ENCODE data around the gene PDCD10.
A peak's percentile ranks its signal among the peaks of the same experiment; 100 is the strongest.

The PDCD10 gene

DNA sequence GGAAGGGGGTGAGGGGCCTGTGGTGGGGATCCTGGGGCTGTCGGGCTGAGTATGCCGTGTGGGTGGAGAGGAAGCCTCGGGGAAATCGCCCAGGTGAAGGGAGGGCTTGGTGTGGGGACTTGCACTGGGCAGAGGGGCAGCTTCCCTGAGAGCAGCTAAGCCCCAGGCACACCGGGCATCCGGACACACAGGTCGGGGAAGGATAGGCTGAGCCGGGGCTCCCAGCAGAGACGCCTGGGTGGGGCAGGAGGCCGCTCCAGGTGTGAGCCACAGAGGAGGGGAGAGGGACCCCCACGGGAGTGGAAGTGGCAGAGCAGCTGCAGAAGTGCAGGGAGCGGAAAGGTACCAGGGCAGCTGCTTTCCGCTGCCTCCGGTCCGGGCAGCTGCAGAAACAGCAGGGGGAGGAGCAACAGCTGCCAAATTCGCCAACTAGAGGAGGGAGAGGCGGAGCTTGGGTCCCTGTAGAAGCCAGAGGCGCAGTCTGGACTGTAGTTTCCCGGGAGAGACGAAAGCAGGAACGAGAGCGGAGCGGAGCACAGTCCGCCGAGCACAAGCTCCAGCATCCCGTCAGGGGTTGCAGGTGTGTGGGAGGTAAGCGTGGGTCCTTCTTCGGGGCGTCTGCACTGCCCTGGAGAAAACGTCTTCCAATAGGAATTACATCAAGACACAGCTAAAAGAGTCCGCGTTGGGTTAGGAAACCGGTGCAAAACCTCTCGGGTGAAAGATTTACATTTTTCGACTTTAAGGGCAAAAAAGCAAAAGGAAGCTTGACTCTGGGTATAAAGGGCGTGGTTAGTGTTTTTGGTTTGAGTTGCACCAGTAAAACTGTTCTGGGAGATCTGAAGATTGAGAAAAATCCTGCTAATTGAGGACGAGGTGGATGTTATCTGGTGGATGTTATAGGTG, 794 bp upstream of the PDCD10 start, which contains the start of gene SERPINI1:
Gene SERPINI1 (plus strand): TSS at position 489 of the 906 bp plus-strand sequence. CDS start 53,408 bp downstream, outside the sequence.
- peak; percentile 44 for DNase-seq (ENCODE audit: low read depth, low spot score)

DNA sequence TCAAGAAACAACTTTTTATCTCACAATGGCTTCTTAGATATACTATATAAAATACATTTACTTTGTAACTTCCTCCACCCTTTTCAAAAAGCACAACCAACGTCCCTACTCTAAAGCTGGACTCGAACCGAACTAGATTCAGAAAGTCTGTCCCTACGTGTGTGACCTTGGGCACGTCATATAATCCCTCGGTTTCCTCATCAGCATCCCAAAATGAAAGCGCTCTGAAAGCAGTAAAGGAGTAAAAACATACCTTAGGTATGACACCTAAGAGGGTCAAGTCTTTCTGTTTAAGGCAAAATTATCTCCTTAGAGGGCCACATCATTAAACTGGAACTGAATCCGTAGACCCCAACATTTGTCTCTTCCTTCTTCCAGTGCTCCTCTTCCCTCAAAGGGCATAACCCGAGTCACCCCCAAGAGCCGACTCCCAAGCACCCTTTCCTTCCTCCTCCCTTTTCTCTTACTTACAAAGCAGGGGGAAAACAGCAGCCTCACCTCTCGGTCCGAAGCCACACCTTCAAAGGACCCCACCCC, 663 bp downstream of the PDCD10 start:
- no peak for DNase-seq (ENCODE audit: low read depth, low spot score)

DNA sequence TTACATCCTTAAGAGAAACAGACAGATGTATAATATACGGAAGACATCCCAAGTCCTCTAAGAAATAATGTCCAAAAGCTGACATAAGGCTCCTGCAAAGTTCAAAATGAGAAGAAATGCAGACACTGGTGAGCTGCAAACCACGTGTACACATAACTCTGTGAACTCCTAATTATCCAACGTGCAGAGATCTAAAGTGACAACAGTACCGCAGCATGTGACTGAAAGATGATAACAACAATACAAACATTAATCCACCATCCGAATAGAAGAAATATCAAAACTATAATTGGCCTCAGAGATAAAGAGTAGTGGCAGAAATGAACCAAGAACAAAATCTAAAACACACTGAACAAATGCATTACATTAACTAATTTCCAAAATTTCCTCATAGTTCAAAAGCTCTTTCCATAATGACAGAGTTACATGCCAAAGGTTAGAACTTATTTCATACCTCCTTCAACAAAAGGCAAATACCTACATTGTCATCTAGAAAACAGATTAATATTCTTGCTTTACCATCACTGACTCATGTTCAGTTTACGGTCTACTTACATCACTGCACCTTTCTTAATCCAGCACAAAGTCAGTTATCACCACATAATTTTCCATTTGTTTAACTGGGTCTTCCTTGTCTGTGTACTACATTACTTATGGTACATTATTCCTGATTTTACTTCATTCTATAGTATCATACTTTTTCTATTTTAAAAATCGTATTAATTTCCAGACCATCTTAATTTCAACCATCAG, 2.2 kb downstream of the PDCD10 start:
- no peak for DNase-seq (ENCODE audit: low read depth, low spot score)

DNA sequence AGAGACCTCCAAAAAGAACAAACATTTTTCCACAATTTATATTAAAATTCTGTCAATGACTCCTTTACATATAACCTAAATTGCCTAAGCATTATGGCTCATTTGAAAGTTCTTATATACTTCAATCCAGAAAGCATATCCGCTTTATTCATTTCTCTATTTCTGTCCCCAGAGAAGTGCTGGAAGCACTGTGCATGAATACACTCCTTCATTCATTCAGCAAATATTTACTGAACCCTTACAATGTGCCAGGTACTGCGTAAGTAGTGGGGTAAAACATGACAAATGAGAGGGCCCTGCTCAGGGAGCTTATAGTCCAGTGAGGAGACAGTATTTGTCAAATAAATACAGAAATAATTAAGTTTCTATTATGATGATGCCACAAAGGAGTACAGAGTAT, 3.3 kb downstream of the PDCD10 start:
- no peak for DNase-seq (ENCODE audit: low read depth, low spot score)

DNA sequence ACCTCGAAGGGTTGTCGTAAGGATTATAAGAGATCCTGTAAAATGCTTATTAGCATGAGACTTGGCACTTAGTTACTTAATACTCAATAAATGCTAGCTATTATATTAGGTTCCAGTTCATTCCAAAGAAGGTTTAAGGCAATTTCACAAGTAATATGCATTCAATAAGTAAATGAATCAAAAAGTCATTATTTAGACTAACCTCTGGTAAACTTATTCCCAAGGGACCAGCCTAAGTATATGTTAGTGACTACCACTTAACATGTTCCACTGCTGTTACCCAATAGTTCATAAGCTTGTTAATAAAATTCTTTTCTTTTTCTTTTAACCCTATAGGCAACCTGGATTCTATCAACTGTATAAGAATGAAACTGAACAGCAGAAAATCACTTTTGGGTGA, 5.1 kb downstream of the PDCD10 start:
- no peak for DNase-seq (ENCODE audit: low read depth, low spot score)

DNA sequence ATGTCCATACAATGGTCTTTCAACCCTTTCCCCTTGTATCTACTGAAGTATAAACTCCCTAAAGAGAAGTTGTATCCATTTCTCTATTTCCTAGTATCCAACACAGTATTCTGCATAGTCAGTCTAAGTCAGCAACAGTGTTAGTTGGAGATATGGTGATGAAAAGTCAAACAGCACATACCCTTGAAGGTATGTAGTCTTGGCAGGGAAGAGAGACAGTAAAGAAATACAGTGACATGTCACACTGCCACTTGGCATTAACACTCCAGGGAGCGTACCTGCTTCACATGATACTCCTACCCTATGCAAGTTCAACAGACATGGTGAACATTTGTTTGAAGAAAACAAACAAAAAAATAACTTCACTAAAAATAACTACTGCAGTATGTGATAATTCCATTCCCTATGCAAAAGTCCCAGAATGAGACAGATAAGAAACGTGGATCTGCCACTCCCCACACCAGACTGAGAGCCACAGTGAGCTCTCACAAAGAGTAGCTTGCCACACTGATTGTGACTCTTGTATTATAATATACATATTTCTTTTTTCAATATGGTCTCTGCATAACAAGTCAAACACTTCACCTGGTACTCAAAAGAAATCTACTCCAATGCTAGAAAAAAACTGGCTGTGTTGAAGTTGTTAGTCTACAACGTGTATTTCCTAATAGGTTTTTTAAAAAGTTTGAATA, 5.9 kb downstream of the PDCD10 start:
- DNase-seq (ENCODE audit: low read depth, low spot score), result no peak

DNA sequence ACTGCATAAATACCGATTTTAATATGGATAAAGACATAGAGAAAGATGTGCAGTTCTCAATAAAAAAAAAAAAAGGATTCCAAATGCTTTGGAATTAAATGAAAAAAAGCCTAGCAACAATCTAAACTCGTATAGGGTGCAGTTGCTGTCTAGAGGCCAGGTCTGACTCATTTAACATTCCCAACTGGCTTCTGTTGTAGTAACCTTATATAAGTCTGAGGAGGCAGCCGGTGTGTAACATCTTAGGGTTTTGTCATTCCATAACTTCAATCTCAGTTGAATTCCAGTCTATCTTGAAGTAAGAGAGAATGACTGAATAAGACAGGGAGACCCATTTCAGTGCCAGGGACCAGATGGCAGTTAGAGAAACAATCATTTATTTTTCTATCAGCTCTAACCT, 6.5 kb downstream of the PDCD10 start:
- DNase-seq (ENCODE audit: low read depth, low spot score), result no peak

DNA sequence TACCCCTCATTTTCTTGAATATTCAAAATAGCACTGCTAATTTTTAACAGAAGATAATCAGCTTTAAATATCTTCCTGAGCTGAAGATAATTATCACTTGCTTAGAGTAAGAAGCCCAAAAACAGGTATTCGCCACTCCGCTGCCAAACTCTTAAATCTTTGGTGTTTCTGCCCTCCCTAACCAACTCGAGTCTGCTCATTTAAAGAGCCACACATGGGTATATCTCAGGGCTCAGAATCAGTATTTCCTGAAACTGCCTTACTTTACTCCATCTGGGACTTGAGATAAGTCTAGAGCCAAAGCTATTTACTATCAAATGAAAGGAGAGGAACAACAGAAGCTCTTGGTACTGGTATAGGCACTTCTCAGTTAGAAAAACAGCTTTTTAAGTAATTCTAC, 10.8 kb downstream of the PDCD10 start:
- DNase-seq (ENCODE audit: low read depth, low spot score), result no peak

DNA sequence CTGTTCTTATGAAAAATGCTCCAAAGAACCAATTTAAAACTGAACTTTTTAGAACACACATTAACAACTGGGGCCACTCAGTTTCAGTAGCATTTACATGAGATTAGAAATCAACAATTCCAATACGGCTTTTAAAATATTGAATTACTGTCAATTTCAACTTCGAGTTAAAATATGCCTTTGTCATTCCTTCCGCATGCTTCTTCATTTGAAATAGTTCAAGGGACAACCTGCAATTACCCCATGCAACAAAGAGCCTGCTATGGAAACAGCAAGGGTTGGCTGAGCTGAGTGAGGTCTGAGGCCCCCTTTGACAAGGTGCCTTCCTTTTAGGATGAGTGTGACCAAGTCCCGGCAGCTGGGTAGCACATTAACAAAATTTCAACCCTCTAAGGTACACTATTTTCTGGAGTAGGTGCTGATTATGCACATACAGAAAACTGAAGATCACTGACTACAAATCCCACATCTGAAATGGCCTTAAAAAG, 11.6 kb downstream of the PDCD10 start:
- no peak for DNase-seq (ENCODE audit: low read depth, low spot score)

DNA sequence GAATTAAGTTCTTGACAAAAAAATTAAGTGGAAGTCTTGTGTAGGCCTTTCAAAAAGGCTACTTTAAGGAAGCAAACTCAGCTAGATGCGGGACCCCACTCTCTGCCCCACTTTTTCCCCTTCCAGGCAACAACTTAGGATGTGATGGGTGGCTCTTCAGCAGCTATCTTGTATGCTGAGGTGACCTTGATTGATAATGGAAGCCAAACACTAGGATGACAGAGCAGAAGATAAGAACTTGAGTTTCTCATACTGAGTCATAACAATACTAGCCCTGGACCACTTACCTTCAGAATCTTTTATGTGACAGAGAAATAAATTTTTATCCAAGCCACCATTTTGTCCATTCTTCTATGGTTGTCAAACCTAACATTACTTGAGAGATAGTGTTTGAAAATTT, 16.1 kb downstream of the PDCD10 start:
- no peak for DNase-seq (ENCODE audit: low read depth, low spot score)

DNA sequence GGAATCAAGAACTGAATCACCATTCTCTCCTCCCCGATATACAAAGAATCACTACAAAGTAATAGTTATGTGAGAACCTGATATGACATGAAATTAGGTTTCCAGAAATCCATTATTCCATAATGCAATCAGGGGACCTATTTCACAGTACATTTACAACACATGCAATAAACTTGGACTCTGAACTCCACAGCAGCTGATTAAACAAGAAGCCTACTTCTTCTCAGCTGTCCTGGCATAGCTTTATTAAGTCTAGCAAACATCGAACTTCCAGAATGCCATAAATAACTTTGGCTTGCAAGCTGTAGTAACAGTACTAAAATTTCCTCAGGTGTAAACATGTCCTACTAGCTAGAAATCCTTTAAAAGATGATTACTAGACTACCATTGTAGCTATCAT, 17.8 kb downstream of the PDCD10 start:
- no peak for DNase-seq (ENCODE audit: low read depth, low spot score)

DNA sequence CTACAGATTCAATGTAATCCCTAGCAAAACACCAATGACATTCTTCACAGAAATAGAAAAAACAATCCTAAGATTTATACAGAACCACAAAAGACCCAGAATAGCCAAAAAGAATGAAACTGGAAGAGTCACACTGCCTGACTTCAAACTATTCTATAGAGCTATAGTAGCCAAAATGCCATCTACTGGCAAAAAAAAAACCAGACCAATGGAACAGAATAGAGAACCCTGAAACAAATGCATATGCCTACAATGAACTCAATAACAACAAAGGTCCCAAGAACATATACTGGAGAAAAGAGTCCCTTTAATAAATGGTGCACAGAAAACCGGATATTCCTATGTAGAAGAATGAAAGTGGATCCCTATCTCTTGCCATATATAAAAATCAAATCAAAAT, 19.8 kb downstream of the PDCD10 start:
- no peak for DNase-seq (ENCODE audit: low read depth, low spot score)

DNA sequence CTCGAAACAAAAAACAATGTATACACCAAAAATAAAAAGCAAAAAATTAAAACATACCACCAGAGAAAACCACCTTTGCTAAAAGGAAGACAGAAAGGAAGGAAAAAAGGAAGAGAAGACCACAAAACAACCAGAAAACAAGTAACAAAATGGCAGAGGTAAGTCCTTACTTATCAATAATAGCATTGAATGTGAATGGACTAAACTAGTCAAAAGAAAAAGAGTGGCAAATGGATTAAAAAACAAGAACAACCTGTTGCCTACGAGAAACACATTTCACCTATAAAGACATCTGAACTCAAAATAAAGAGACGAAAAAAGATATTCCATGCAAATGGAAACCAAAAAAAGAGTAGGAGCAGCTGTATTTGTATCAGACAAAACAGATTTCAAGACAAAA, 22.2 kb downstream of the PDCD10 start:
- DNase-seq (ENCODE audit: low read depth, low spot score), result no peak

DNA sequence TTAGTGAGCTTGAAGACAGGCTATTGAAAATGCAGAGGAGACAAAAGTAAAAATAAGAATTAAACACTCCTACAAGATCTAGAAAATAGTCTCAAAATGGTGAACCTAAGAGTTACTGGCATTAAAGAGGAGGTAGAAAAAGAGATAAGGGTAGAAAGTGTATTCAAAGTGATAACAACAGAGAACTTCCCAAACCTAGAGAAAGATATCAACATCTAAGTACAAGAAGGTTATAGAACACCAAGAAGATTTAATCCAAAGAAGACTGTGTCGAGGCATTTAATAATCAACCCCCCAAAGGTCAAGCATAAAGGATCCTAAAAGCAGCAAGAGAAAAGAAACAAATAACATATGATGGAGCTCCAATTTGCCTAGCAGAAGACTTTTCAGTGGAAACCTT, 23.3 kb downstream of the PDCD10 start:
- DNase-seq (ENCODE audit: low read depth, low spot score), result no peak

DNA sequence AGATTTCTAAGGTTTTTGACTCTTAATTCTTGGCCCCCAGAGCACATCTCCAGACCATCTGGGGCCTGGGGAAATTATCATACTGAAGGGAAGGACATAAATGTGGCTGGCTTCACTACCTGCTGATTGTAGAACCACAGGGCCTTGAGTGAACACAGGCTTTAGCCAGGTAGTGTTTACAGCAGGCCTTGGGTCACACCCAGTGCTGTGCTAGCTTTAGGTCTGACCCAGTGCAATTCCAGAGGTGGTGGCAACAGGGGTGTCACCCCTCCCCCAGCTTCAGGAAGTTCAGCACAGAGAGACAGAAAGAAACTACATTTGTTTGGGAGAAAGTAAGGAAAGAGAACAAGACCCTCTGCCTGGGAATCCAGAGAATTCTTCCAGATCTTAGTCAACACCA, 24.1 kb downstream of the PDCD10 start:
- DNase-seq (ENCODE audit: low read depth, low spot score), result no peak

DNA sequence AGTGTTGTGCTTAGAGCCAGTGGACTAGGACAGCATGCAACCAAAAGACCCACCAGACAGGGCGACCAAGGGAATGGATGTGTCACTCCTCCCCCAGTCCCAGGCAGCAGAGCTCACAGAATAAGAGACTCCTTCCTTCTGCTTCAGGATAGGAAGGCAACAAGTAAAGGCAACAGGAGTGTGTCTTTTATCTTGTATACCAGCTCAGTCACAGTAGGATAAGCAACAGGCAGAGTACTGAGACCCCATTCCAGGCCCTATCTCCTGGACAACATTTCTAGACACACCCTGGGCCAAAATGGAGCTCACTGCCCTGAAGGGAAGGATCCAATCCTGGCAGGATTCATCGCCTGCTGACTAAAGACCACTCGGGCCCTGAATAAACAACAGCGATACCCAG, 25.0 kb downstream of the PDCD10 start:
- no peak for DNase-seq (ENCODE audit: low read depth, low spot score)

DNA sequence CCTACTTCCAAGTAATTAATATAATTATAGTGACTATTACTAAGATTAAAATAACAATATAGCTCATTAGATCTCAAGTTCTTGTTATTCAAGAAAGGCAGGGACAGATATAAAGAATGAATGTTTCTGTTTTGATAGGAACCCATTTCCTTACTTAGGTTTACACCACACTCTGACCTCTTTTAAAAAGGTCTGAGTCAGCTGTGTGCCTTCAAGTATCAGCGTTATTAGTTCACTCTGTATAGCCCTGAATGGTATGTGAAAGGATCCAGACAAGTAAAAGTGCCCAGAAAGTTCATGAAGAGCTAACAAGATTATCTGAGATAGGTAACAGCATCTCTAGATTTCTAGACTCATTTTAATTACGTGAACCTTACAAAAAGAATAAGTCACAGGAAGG, 28.9 kb downstream of the PDCD10 start:
- DNase-seq (ENCODE audit: low read depth, low spot score), result no peak

DNA sequence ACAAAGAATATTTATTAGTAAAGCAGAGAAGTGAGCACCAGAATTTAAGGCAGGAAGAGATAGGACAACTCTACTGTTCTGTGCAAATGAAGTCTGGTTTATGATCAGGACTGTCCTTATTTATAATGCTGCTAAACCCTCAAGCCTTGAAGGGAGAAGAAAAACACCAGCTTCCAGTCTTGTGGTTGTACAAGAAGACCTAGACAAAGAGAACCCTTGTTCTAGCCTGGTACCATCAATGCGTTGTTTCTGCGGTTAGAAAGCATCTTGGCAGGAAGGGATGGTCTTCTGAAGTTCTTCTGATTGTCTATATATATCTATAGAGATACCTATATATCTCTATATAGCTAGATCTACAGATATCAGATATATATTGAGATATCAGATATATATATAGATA, 33.8 kb downstream of the PDCD10 start:
- no peak for DNase-seq (ENCODE audit: low read depth, low spot score)

DNA sequence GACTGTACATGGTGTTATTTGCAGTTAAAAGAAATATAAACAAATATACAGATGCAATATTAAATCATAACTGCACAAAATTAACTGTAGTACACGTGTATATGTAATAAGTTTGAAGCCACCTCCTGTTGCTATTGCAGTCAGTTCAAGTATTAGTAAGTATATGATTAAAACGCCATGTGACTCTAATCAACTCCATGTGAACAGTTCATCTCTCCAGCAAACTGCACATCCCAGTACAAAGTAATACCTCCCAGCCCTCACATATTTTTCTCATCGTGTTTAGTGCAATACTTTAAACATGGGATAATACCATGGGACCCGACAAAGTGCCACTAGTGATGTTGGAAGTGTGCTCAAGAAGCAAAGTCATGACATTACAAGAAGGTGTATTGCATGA, 34.6 kb downstream of the PDCD10 start:
- DNase-seq (ENCODE audit: low read depth, low spot score), result no peak

DNA sequence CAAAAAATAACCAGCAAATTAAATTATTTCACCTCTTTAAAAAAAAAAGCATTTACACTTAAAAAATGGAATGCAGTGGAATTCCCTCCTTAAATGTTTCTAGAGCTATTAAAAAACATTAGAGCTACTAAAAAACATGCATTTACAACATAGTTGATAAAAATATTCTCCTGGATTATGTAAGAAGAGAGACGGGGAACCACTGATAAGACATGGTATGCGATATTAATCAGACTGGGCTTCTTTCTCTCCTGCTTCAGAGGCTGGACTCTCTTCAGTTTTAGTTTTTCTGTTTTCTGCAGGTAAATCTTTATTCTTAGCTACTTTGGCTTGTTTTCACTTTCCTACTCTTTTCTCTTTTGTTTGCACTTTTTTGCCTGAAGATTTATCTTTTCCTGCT, 40.6 kb downstream of the PDCD10 start:
- no peak for DNase-seq (ENCODE audit: low read depth, low spot score)

DNA sequence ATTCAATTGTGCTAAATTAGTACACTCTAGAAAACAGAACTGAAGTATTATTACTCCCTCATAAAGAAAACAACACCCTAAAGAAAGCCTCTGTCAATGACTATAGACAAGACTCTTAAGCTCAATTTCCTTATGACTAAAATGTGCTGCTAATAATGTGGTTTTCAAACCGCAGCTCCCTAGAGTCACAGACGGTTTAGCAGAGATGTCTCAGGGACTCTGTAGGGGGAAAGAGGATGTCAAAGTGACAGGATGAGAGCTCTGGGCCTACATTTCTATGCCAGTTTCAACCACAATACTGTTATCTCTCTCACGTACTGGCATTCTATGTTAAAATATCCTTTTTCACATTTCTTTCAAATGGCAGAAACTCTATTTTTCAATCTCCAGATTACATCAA, 43.3 kb downstream of the PDCD10 start:
- DNase-seq (ENCODE audit: low read depth, low spot score), result no peak
